Omental fat pad (tissue), 4 donors: Measurements from ENCODE around the gene TMEM14A. TPM values are rescaled to one million over a fixed set of nuclear protein-coding genes. Genes with fewer than 3 reads are reported as not detected.

Experiments used
- ATAC-seq: fragments of 150-250 bp; one replicate; pipeline ENCODE4 v1.9.1; 2016; ENCODE audit warnings: mild to moderate bottlenecking, moderate library complexity; ENCODE audit not compliant: low FRiP score
- DNase-seq: peaks from one replicate; pipeline ENCODE4 v3.0.0-alpha.2; 2019; ENCODE audit warnings: low spot score
- small RNA-seq: library from RNA; depleted of rRNA; stranded (forward); fragments of <200 nt; gene quantifications from one replicate; pipeline ENCODE3, GENCODE V24; 2016
- total RNA-seq, 4 donors: library from RNA; depleted of rRNA; stranded (reverse); fragments of >200 nt; gene quantifications; one replicate each; pipeline ENCODE4 v1.1.0, GENCODE V29; 2016
- TF ChIP-seq, protein P1 (sequence below), 3 donors: fragments of 450-650 bp; IDR thresholded peaks; one replicate each; pipeline ENCODE4 v1.5.1; 2016 to 2017; ENCODE audit warnings: antibody characterized with exemption in 3 of 3, mild to moderate bottlenecking in 3 of 3, moderate library complexity in 2 of 3

Gene TMEM14A
- total RNA-seq, 4 donors from 2014 or later = 22.3 to 46.6 (median 26.7) TPM

DNA sequence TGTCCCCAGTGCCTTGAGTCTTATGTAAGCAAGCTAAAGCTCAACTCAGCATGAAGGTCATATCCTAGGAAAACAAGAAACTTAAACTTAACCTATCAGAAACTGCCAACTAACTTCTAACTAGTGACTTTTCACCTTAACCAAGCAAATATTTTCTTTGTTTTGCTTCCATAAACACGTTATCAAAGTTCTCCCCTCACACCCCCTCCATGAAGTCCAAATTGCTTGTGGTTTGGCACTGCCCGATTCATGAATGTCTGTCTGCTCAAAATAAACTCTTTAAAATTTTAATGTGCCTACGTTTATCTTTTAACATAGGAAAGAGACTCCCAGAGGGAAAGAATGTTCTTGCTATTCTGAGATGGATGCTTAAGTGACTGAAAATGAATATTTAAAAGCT lies 57.5 kb downstream of the TMEM14A start:
- ATAC-seq (no peak), DNase-seq (no peak)
- TF ChIP-seq, protein P1, sequence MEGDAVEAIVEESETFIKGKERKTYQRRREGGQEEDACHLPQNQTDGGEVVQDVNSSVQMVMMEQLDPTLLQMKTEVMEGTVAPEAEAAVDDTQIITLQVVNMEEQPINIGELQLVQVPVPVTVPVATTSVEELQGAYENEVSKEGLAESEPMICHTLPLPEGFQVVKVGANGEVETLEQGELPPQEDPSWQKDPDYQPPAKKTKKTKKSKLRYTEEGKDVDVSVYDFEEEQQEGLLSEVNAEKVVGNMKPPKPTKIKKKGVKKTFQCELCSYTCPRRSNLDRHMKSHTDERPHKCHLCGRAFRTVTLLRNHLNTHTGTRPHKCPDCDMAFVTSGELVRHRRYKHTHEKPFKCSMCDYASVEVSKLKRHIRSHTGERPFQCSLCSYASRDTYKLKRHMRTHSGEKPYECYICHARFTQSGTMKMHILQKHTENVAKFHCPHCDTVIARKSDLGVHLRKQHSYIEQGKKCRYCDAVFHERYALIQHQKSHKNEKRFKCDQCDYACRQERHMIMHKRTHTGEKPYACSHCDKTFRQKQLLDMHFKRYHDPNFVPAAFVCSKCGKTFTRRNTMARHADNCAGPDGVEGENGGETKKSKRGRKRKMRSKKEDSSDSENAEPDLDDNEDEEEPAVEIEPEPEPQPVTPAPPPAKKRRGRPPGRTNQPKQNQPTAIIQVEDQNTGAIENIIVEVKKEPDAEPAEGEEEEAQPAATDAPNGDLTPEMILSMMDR (IDR thresholded peaks at IDR 0.05) = no peak

DNA sequence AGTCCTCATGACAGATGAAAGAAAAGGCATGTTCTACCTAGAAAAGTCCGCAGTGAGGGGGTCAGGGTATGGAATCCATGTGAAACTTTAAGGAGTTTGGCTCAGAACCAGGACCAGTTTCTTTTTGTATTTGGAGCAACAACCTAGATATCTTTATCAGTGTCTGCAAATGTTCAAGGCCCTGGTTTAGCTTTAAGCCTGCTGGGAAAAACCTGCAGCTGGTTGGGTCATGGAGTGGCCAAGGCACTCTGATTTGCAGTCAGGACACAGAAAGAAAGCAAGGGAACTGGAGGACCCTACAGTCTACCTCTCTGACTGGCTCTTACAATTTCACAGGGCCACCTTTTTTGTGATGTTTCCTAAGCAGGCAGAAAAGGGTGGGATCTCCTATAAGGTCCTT lies 58.7 kb downstream of the TMEM14A start:
- TF ChIP-seq, protein P1 (IDR thresholded peaks at IDR 0.05) = no peak
- no peak for ATAC-seq

DNA sequence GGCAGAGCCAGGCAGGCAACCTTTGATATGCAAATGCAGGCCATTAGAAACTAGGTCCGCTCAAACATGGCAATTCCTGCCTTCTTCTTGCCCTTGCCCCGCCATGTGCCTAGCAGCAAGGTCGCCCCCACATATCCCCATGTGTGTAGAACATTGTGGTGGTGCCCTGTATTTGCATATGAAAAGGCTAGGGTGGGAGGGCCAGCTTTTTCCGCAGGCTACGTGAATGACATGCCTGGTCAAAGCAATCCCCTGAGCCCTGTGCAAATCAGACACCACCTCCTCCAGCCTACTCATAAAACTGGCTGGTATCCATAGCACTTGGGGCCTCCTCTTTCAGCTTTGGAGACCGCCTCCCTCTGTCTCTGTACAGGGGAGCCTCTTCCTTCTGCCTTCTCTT lies 60.8 kb downstream of the TMEM14A start:
- TF ChIP-seq, protein P1 (IDR thresholded peaks at IDR 0.05) = no peak
- no peak for DNase-seq
- no peak for ATAC-seq

More for the DNA sequence above, 58.7 kb downstream of the TMEM14A start:
- no peak for DNase-seq

DNA sequence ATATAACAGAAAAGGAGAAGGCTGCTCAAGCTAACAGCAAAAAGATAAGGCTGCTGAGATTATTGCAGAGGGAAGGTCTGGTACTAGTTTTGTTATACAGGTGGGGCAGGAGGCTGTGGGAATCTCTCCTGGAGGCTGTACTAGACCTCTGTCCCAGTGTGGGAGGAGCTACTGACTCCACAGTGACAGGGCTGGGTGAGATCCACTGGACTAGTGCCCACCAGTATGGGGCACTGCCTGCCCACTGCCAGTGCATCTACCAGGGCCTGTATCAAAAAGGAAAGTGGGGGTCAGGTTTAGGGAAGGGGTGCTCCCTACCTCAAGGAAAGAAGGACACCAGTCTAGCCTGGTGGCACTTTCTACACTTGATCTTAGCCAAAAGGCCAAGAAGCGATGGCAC lies 62.3 kb downstream of the TMEM14A start:
- ATAC-seq = no peak
- DNase-seq = no peak
- TF ChIP-seq, protein P1 (IDR thresholded peaks at IDR 0.05) = no peak

DNA sequence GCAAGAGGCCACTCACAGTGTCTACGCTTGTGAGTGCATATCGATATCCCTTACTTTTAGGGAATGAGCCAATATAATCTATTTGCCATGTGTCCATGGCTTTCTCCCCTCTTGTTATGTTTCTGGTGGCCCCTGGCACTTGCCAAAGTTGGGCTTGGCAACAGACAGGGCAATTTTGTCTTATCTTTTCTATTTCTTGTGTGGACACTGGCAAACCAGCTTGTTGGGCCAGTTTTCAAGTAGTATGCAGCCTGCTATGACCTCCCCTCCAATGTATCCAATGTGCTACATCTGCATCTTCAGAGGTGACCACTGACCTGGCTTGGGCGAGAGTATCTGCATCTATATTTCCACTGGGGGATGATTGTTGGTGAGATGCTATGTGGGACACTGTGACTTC lies 63.2 kb downstream of the TMEM14A start:
- TF ChIP-seq, protein P1 (IDR thresholded peaks at IDR 0.05) = no peak
- ATAC-seq (no peak), DNase-seq (no peak)

DNA sequence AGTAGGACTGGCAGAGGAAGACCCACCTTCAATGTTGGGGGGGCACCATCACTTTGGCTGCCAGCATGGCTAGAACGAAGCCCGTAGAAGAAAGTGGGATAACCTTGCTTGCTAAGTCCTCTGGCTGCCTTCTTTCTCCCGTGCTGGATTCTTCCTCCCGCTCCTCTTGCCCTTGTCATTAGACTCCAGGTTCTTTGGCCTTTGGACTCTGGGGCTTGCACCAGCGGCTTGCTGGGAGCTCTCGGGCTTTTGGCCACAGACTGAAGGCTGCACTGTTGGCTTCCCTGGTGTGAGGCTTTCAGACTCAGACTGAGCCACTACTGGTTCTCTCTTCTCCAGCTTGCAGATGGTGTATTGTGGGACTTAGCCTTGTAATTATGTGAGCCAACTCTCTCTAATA lies 64.2 kb downstream of the TMEM14A start:
- TF ChIP-seq, protein P1 (IDR thresholded peaks at IDR 0.05) = no peak
- DNase-seq (no peak), ATAC-seq (no peak)

DNA sequence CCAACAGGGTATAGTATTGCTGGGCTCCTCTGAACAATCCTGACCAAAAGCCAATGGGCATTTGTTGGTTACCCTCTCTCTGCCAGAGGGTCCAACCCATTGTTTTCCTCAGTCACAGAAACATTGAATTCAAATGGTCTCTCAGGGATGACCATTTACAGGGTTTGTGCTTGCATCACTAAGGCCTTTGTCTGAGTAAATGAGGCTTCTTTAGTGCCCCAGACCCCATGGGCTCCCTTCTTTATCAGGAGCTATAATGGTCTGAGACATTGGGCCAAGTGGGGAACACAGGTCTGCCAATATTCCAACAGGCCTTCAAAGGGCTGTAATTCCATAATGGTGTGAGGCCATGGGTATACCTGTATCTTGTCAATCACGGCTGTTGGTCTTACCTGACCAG lies 65.2 kb downstream of the TMEM14A start:
- no peak for ATAC-seq
- DNase-seq = no peak
- TF ChIP-seq, protein P1 (IDR thresholded peaks at IDR 0.05) = no peak

Small RNAs within 50 kb of the gene (small RNA-seq; reads per million reads assigned to genes)
- gene AL109918.2 = not detected

Other genes with a start within 250 kb of the TMEM14A start
- 10 to 100 TPM; 17.8 to 29.8 (median 26.3) TPM for gene TRAM2, start 94.1 kb upstream of the TMEM14A start, total RNA-seq
- not detected for gene GSTA2, start 92.4 kb downstream of the TMEM14A start, total RNA-seq
- not detected for gene GSTA1, start 132.7 kb downstream of the TMEM14A start, total RNA-seq
- not detected for gene GSTA5, start 169.7 kb downstream of the TMEM14A start, total RNA-seq
- not detected for gene GSTA3, start 238.6 kb downstream of the TMEM14A start, total RNA-seq